Spleen (tissue), 7 donors: Measurements from ENCODE around the gene IGF2BP1.

Experiments
- CTCF ChIP-seq, 11 experiments: fragments of 200-600 bp in 7 of 11; fragments of 450-650 bp in 4 of 11; sonication (generic) in 4 of 11; IDR thresholded peaks in 8 of 11; conservative IDR thresholded peaks in 3 of 11; 1 replicate in 7 of 11; 2 replicates in 4 of 11; pipeline versions ENCODE4 v1.4.0 to v1.8.0; 2016 to 2021; ENCODE audit warnings: antibody characterized with exemption in 11 of 11, inconsistent platforms in 4 of 11, mild to moderate bottlenecking in 1 of 11
- POLR2A ChIP-seq, 3 donors: fragments of 450-650 bp; IDR thresholded peaks; one replicate each; pipeline ENCODE4 v1.5.1; 2017; ENCODE audit warnings: antibody characterized with exemption in 3 of 3, mild to moderate bottlenecking in 1 of 3
- donor health status: DM: no; HTN: no; CAD: no; lungs with moderate emphysema.
- donor health status: DM: no; HTN: no; CAD: no.
- donor health status: DM: no; HTN: no; CAD: no.

- no peak for TF ChIP-seq CTCF (IDR thresholded peaks at IDR 0.05 in 8 of 11, conservative IDR thresholded peaks at IDR 0.05 in 3 of 11)
- no peak for TF ChIP-seq POLR2A (IDR thresholded peaks at IDR 0.05)
Measured at GRCh38 chr17:49021768-49022103, 24.6 kb downstream of the IGF2BP1 start.
